Trophoblast cell (in vitro differentiated cells and primary cell): Measurements from ENCODE around the gene ZPBP2.
"Not testable (repeated sequence)": the region's sequence is repeated elsewhere in the genome, so short reads cannot be mapped to it uniquely, and the experiment has no call there.

Experiments used
- DNase-seq, 2 donors: peaks; one replicate each; pipeline ENCODE4 v3.0.0-alpha.2; 2016
- H2AFZ ChIP-seq: 2 replicates; pipeline ENCODE4 v1.6.1; 2013; ENCODE audit warnings: low read length, moderate library complexity, mild to moderate bottlenecking; ENCODE audit not compliant: insufficient read depth, poor library complexity
- H2AK5ac ChIP-seq: 2 replicates; pipeline ENCODE4 v1.6.1; 2013; ENCODE audit warnings: mild to moderate bottlenecking, low read length
- H2BK120ac ChIP-seq: 2 replicates; pipeline ENCODE4 v1.6.1; 2013; ENCODE audit warnings: low read length, mild to moderate bottlenecking, moderate library complexity; ENCODE audit not compliant: insufficient read depth, poor library complexity
- H2BK12ac ChIP-seq: 2 replicates; pipeline ENCODE4 v1.6.1; 2013; ENCODE audit warnings: mild to moderate bottlenecking, low read length, moderate library complexity
- H2BK5ac ChIP-seq: 2 replicates; pipeline ENCODE4 v1.6.1; 2013; ENCODE audit warnings: low read length, low read depth, moderate library complexity, mild to moderate bottlenecking; ENCODE audit not compliant: poor library complexity
- H3K14ac ChIP-seq: 2 replicates; pipeline ENCODE4 v1.6.1; 2013; ENCODE audit warnings: mild to moderate bottlenecking, low read length
- H3K18ac ChIP-seq: 2 replicates; pipeline ENCODE4 v1.6.1; 2013; ENCODE audit warnings: mild to moderate bottlenecking, low read length
- H3K23ac ChIP-seq: 2 replicates; pipeline ENCODE4 v1.6.1; 2013; ENCODE audit warnings: low read length
- H3K27ac ChIP-seq: 2 replicates; pipeline ENCODE4 v1.5.1; 2013; ENCODE audit warnings: low read depth, mild to moderate bottlenecking, inconsistent platforms, low read length, moderate library complexity
- H3K27me3 ChIP-seq: 2 replicates; pipeline ENCODE4 v1.6.1; 2013; ENCODE audit warnings: inconsistent platforms, mild to moderate bottlenecking, low read length, moderate library complexity; ENCODE audit not compliant: insufficient read depth
- H3K36me3 ChIP-seq, 2 experiments: 1 replicate in 1 of 2; 2 replicates in 1 of 2; pipeline ENCODE4 v1.6.1; 2013; ENCODE audit warnings: low read length in 2 of 2, mild to moderate bottlenecking in 2 of 2, moderate library complexity in 1 of 2; ENCODE audit not compliant: insufficient read depth in 2 of 2, control insufficient read depth in 1 of 2
- H3K4ac ChIP-seq: 2 replicates; pipeline ENCODE4 v1.6.1; 2013; ENCODE audit warnings: low read depth, mild to moderate bottlenecking, low read length, moderate library complexity
- H3K4me1 ChIP-seq, 2 experiments: 1 replicate in 1 of 2; 2 replicates in 1 of 2; pipeline ENCODE4 v1.6.1; 2013; ENCODE audit warnings: low read length in 2 of 2, mild to moderate bottlenecking in 2 of 2, moderate library complexity in 1 of 2; ENCODE audit not compliant: insufficient read depth in 2 of 2, control insufficient read depth in 1 of 2
- H3K4me2 ChIP-seq: 2 replicates; pipeline ENCODE4 v1.6.1; 2013; ENCODE audit warnings: inconsistent platforms, mild to moderate bottlenecking, low read length, moderate library complexity
- H3K4me3 ChIP-seq: 2 replicates; pipeline ENCODE4 v1.5.1; 2013; ENCODE audit warnings: mild to moderate bottlenecking, low read depth, low read length, inconsistent platforms
- H3K79me1 ChIP-seq: one replicate; pipeline ENCODE4 v1.6.1; 2013; ENCODE audit warnings: low read length
- H3K79me2 ChIP-seq: 2 replicates; pipeline ENCODE4 v1.6.1; 2013; ENCODE audit warnings: low read length, mild to moderate bottlenecking; ENCODE audit not compliant: control insufficient read depth, insufficient read depth, poor library complexity
- H3K9ac ChIP-seq: 2 replicates; pipeline ENCODE4 v1.6.1; 2013; ENCODE audit warnings: mild to moderate bottlenecking, low read length
- H3K9me3 ChIP-seq: 2 replicates; pipeline ENCODE4 v1.6.1; 2013; ENCODE audit warnings: low read depth, mild to moderate bottlenecking, control low read depth, inconsistent platforms, low read length; ENCODE audit not compliant: insufficient read depth
- H4K12ac ChIP-seq: 2 replicates; pipeline ENCODE4 v1.6.1; 2013; ENCODE audit warnings: low read depth, mild to moderate bottlenecking, low read length, moderate library complexity
- H4K8ac ChIP-seq: 2 replicates; pipeline ENCODE4 v1.6.1; 2013; ENCODE audit warnings: low read depth, mild to moderate bottlenecking, low read length, moderate library complexity
- H4K91ac ChIP-seq: one replicate; pipeline ENCODE4 v1.6.1; 2013; ENCODE audit warnings: low read depth, mild to moderate bottlenecking, low read length, moderate library complexity
- WGBS: extraction: QIAGEN DNeasy Blood & Tissue Kit; methylation state at CpG from one replicate; pipeline ENCODE4 v1.1.7; 2013; ENCODE audit warnings: missing lambda C conversion rate; ENCODE audit not compliant: insufficient read length, insufficient coverage; ENCODE audit errors: extremely low coverage; 5-methylcytosine and 5-hydroxymethylcytosine counted together

The ZPBP2 gene

GRCh38 chr17:39871801-39872200 lies 3.8 kb downstream of the ZPBP2 start:
- Histone ChIP-seq H3K27me3 (no peaks in the 10 kb centered on the region), H3K27ac (no peak overlapping the region), H3K79me1 (no peaks in the 10 kb centered on the region)

GRCh38 chr17:39872751-39873150 lies 4.7 kb downstream of the ZPBP2 start:
- Histone ChIP-seq H3K23ac (no peak overlapping the region), H3K4ac (no peak overlapping the region), H2BK5ac (no peak overlapping the region), H4K12ac (no peak overlapping the region), H3K36me3 (no peaks in the 10 kb centered on the region), H3K27ac (no peak overlapping the region), H3K18ac (no peak overlapping the region), H3K4me1 (no peaks in the 10 kb centered on the region), H2AFZ (no peak overlapping the region), H3K9ac (no peak overlapping the region), H3K79me2 (no peaks in the 10 kb centered on the region), H3K79me1 (no peaks in the 10 kb centered on the region), H3K27me3 (no peaks in the 10 kb centered on the region), H3K4me2 (no peak overlapping the region), H2BK12ac (no peak overlapping the region), H4K8ac (no peak overlapping the region), H4K91ac (no peak overlapping the region), H3K4me3 (no peak overlapping the region), H3K9me3 (peaks cover 5% of the 10 kb centered on the region), H2AK5ac (no peak overlapping the region), H2BK120ac (no peak overlapping the region), H3K14ac (no peak overlapping the region)
- no CpG with 5 or more reads among the region's 2 CpGs for WGBS
- peak in 1 of 2 donors; percentile 14 for DNase-seq

More at GRCh38 chr17:39871801-39872200, 3.8 kb downstream of the ZPBP2 start:
- Histone ChIP-seq H2AK5ac (no peak overlapping the region), H3K14ac (no peak overlapping the region), H4K8ac (no peak overlapping the region), H3K4me3 (no peak overlapping the region), H3K9ac (no peak overlapping the region), H3K23ac (no peak overlapping the region), H3K4ac (no peak overlapping the region), H3K4me2 (no peak overlapping the region), H3K36me3 (no peaks in the 10 kb centered on the region), H2BK5ac (no peak overlapping the region), H3K4me1 (no peaks in the 10 kb centered on the region), H2BK120ac (no peak overlapping the region), H4K12ac (no peak overlapping the region), H3K79me2 (no peaks in the 10 kb centered on the region), H3K9me3 (peaks cover 5% of the 10 kb centered on the region), H2AFZ (no peak overlapping the region), H2BK12ac (no peak overlapping the region), H4K91ac (no peak overlapping the region), H3K18ac (no peak overlapping the region)
- no peak for DNase-seq
- no CpG with 5 or more reads among the region's 2 CpGs for WGBS

GRCh38 chr17:39886102-39886501 lies 18.1 kb downstream of the ZPBP2 start:
- H3K79me1 ChIP-seq, H2AFZ ChIP-seq, H3K4ac ChIP-seq, H2AK5ac ChIP-seq, H3K27me3 ChIP-seq, H3K14ac ChIP-seq, H3K18ac ChIP-seq, H3K4me1 ChIP-seq, H2BK12ac ChIP-seq, H3K27ac ChIP-seq, H3K79me2 ChIP-seq, DNase-seq, H4K91ac ChIP-seq, H2BK120ac ChIP-seq, H2BK5ac ChIP-seq, H3K9ac ChIP-seq, H3K23ac ChIP-seq, H3K9me3 ChIP-seq, H4K8ac ChIP-seq, H3K36me3 ChIP-seq, H3K4me3 ChIP-seq, H4K12ac ChIP-seq, H3K4me2 ChIP-seq: not testable (repeated sequence)
- WGBS, result no CpG with 5 or more reads among the region's 5 CpGs

GRCh38 chr17:39887078-39887477 lies 19.1 kb downstream of the ZPBP2 start:
- H3K18ac ChIP-seq, result no peak overlapping the region
- no peak overlapping the region for H3K27ac ChIP-seq
- no peak overlapping the region for H2BK5ac ChIP-seq
- no peaks in the 10 kb centered on the region for H3K36me3 ChIP-seq
- no peak for DNase-seq
- no peak overlapping the region for H3K9ac ChIP-seq
- H3K23ac ChIP-seq, result no peak overlapping the region
- H3K79me1 ChIP-seq, result no peaks in the 10 kb centered on the region
- no peak overlapping the region for H2BK120ac ChIP-seq
- H3K14ac ChIP-seq, result no peak overlapping the region
- no peak overlapping the region for H2AK5ac ChIP-seq
- H3K4ac ChIP-seq, result no peak overlapping the region
- no peak overlapping the region for H2BK12ac ChIP-seq
- no peaks in the 10 kb centered on the region for H3K27me3 ChIP-seq
- no peak overlapping the region for H3K4me2 ChIP-seq
- H3K79me2 ChIP-seq, result no peaks in the 10 kb centered on the region
- H3K4me1 ChIP-seq, result no peaks in the 10 kb centered on the region
- no peak overlapping the region for H3K4me3 ChIP-seq
- H2AFZ ChIP-seq, result no peak overlapping the region
- H3K9me3 ChIP-seq, result no peaks in the 10 kb centered on the region
- H4K91ac ChIP-seq, result no peak overlapping the region
- H4K8ac ChIP-seq, result no peak overlapping the region
- no peak overlapping the region for H4K12ac ChIP-seq
